ENCODE results near the gene CHEK2.

CHEK2 gene

DNA sequence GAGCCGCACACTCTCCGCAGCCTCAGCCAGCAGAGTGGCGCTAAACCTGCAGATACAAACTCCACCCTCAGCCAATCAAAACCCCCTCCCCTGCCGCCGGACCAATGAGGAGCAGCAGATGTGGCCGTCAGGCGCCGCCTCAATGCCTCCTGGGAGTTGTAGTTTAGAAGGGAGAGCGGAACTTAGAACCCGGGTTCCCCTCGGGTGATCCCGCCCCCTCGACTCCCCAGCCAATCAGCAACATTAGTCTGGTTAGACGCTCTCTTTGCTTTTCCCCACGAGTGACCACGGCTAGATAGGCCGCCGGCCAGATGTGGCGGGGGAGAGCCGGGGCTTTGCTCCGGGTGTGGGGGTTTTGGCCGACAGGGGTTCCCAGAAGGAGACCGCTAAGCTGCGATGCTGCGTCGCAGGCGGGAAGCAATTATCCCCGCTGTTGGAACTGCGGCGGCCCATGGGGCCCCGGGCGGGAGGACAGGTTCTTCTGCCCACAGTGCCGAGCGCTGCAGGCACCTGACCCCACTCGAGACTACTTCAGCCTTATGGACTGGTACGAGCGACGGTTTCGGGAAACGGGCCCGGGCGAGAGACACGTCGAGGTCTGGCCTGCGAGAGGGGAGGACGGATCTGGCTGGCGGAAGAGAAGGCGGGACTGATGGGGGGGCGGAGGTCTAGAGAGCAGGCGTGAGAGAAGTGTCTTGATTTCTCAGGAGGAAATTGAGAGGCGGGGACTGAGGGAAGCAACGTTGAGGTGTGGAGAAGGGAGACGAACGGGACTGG, at the start of gene CHEK2, which contains the start of gene HSCB:
Gene CHEK2 (minus strand): TSS at position 36 of the 777 bp plus-strand sequence. CDS start 7,099 bp downstream, outside the sequence.
Gene HSCB (plus strand): TSS at position 255 of the 777 bp plus-strand sequence. CDS start 57 bp downstream, at position 312.
- TF ChIP-seq GATA3 (IDR thresholded peaks at IDR 0.05; ENCODE audit: low read depth, low read length), result no peak
- TF ChIP-seq GATA2 (IDR thresholded peaks at IDR 0.05; ENCODE audit: low read depth, low read length), result no peak

DNA sequence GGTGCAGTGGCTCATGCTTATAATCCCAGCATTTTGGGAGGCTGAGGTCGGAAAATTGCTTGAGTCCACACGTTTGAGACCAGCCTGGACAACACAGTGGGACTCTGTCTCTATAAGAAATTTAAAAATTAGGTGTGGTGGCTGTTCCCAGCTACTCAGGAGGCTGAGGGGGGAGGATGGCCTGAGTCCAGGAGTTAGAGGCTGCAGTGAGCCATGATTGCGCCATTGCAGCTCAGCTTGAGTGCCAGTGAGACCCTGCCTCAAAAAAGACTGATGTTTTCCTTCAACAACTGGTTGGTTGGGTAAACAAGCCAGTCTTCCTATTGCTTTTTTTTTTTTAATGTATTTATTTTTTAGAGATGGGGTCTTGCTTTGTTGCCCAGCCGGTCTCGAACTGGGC, 49.5 kb upstream of the CHEK2 start:
- TF ChIP-seq GATA2 (IDR thresholded peaks at IDR 0.05; ENCODE audit: low read depth, low read length) (no peak), GATA3 (IDR thresholded peaks at IDR 0.05; ENCODE audit: low read depth, low read length) (no peak)

DNA sequence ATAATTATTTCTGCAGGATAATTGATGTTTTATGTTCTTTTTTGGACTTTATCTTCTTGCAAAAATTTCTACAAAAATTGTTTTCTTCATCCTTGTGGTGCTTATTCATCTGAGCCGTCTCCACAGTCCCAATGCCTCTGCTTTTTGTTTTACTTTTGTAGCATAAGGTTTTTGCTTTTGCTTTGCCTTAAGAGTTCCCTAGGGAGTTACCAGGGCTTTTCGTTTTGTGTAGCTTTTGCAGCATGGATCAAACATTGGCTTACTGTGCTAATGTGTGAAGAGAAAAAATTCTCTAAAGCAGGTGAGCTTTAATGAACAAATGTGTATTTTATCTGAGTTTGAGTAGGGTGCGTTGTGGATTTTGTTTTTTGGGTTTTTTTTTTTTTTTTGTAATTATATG, 47.0 kb upstream of the CHEK2 start:
- TF ChIP-seq GATA2 (IDR thresholded peaks at IDR 0.05; ENCODE audit: low read depth, low read length) (no peak), GATA3 (IDR thresholded peaks at IDR 0.05; ENCODE audit: low read depth, low read length) (no peak)

GRCh38 chr22:28783786-28784671, 42.4 kb upstream of the CHEK2 start:
- TF ChIP-seq GATA3 (IDR thresholded peaks at IDR 0.05; ENCODE audit: low read depth, low read length) (no peak), GATA2 (IDR thresholded peaks at IDR 0.05; ENCODE audit: low read depth, low read length) (no peak)

GRCh38 chr22:28780296-28780695, 38.7 kb upstream of the CHEK2 start:
- TF ChIP-seq GATA3 (IDR thresholded peaks at IDR 0.05; ENCODE audit: low read depth, low read length), result no peak
- TF ChIP-seq GATA2 (IDR thresholded peaks at IDR 0.05; ENCODE audit: low read depth, low read length), result no peak

- TF ChIP-seq GATA3 (IDR thresholded peaks at IDR 0.05; ENCODE audit: low read depth, low read length), result no peak
- no peak for TF ChIP-seq GATA2 (IDR thresholded peaks at IDR 0.05; ENCODE audit: low read depth, low read length)
Measured at GRCh38 chr22:28779833-28780232, 38.2 kb upstream of the CHEK2 start.

- TF ChIP-seq GATA2 (IDR thresholded peaks at IDR 0.05; ENCODE audit: low read depth, low read length) (no peak), GATA3 (IDR thresholded peaks at IDR 0.05; ENCODE audit: low read depth, low read length) (no peak)
Measured at GRCh38 chr22:28774378-28774777, 32.8 kb upstream of the CHEK2 start.

- TF ChIP-seq GATA2 (IDR thresholded peaks at IDR 0.05; ENCODE audit: low read depth, low read length) (no peak), GATA3 (IDR thresholded peaks at IDR 0.05; ENCODE audit: low read depth, low read length) (no peak)
Measured at GRCh38 chr22:28773461-28773867, 31.8 kb upstream of the CHEK2 start.

DNA sequence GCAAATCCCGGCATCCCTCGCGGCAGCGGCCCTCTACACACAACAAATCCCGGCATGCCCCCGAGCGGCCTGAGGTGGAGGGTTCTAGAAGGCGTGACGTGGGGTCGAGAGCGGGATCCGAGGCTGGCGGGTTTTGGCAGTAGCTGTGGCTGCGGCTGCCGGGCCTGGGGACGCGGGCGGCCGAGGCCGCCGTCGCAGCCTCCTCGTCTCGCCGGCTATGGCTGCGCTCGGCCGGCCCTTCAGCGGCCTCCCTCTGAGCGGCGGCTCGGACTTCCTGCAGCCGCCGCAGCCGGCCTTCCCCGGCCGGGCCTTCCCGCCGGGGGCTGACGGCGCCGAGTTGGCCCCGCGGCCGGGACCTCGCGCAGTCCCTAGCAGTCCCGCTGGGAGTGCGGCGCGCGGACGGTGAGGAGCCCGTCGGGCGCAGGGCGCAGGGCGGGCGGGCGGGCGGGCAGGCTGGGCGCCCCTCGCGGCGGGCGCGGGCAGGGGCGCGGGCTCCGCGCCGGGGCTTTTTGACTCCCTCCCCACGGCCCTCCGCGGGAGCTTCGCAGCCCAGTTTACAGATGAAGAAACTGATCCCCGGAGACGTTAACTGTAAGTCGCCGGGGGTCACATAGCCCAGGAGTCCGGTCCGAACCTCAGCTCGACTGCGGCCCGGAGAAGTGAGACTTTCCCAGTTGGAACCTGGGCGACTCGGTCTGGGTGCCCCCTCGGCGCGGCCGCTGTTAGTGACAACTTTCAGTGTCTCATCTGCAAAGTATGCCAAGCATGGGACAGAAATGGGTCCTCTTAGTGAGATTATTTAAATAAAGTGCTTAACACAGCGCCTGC, 31.2 kb upstream of the CHEK2 start, which contains the start of gene CCDC117:
Gene CCDC117 (plus strand): TSS at position 63 of the 828 bp plus-strand sequence. CDS start 155 bp downstream, at position 218.
- no peak for TF ChIP-seq GATA3 (IDR thresholded peaks at IDR 0.05; ENCODE audit: low read depth, low read length)
- TF ChIP-seq GATA2 (IDR thresholded peaks at IDR 0.05; ENCODE audit: low read depth, low read length), result no peak

DNA sequence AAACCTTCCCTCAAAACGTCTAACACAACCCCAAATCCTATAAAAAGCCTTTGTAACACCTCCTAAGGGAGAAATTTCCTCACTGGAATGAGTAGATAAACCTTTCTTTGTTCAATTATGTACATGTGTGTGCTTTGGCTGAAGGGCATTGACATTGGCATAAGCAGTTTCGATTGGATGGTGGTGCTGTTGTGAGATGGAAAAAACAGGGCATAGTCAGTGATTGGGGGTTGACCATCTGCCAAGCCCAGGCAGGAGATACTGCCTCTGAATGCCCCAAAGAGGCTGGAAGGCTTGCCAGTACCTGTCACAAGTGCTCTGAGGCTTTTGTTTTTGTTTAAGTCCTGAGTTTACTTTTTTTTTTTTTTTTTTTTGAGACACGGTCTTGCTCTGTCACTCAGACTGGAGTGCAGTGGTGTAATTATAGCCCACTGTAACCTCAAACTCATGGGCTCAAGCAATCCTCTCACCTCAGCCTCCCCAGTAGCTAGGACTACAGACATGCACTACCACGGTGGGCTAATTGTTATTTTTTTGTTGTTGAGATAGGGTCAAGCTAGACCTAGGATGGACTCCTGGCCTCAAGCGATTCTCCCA, 29.7 kb upstream of the CHEK2 start:
- no peak for TF ChIP-seq GATA2 (IDR thresholded peaks at IDR 0.05; ENCODE audit: low read depth, low read length)
- no peak for TF ChIP-seq GATA3 (IDR thresholded peaks at IDR 0.05; ENCODE audit: low read depth, low read length)

DNA sequence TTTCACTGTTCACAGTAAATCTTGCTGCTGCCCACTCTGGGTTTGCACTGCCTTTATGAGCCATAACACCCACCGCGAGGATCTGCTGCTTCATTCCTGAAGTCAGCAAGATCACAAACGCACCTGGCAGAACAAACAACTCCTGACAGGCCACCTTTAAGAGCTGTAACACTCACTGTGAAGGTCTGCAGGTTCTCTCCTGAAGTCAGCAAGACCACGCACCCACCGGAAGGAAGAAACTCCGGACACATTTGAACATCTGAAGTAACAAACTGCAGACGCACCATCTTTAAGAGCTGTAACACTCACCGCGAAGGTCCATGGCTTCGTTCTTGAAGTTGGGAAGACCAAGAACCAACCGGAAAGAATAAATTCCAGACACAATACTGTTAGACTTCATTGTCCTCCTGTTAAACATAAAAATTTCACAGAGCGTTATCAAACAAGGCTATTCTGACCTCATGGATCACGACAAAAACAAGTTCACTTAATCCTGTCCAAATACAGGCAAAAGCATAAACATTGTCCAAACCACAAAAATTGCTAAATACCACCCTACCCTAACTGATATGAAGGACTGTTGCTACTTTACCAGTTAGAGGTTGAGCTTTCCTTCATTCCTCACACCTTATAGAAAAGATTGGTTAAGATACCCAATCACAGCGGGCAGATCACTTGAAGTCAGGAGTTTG, 27.9 kb upstream of the CHEK2 start:
- TF ChIP-seq GATA2 (IDR thresholded peaks at IDR 0.05; ENCODE audit: low read depth, low read length) (no peak), GATA3 (IDR thresholded peaks at IDR 0.05; ENCODE audit: low read depth, low read length) (no peak)

GRCh38 chr22:28768701-28769393, 27.2 kb upstream of the CHEK2 start:
- TF ChIP-seq GATA3 (IDR thresholded peaks at IDR 0.05; ENCODE audit: low read depth, low read length) (no peak), GATA2 (IDR thresholded peaks at IDR 0.05; ENCODE audit: low read depth, low read length) (no peak)

Measured in SH-SY5Y (cell line).